Liver (tissue), 9 donors: ENCODE results near the gene IL33. TPM values are rescaled to one million over a fixed set of nuclear protein-coding genes. Genes with fewer than 3 reads are reported as not detected.

Source experiments
- DNase-seq: peaks from one replicate; pipeline ENCODE4 v3.0.0-alpha.2; 2017; ENCODE audit warnings: low spot score
- H3K27ac ChIP-seq, 2 donors: one replicate each; pipeline ENCODE4 v1.7.0; 2013; ENCODE audit warnings: inconsistent platforms in 2 of 2, low read length in 2 of 2, control low read depth in 1 of 2, low read depth in 1 of 2, mild to moderate bottlenecking in 1 of 2
- H3K27me3 ChIP-seq, 4 donors: one replicate each; pipeline versions ENCODE4 v1.6.1 to v1.7.0; 2013; ENCODE audit warnings: low read length in 3 of 4, inconsistent platforms in 1 of 4, mild to moderate bottlenecking in 1 of 4, moderate library complexity in 1 of 4; ENCODE audit not compliant: control insufficient read depth in 4 of 4, insufficient read depth in 4 of 4
- H3K36me3 ChIP-seq, 4 donors: one replicate each; pipeline versions ENCODE4 v1.6.1 to v1.7.0; 2013; ENCODE audit warnings: low read length in 3 of 4, mild to moderate bottlenecking in 3 of 4, low read depth in 1 of 4, moderate library complexity in 1 of 4; ENCODE audit not compliant: control insufficient read depth in 4 of 4, insufficient read depth in 3 of 4
- H3K4me1 ChIP-seq, 4 donors: one replicate each; pipeline versions ENCODE4 v1.6.1 to v1.7.0; 2013; ENCODE audit warnings: low read length in 3 of 4, mild to moderate bottlenecking in 3 of 4, moderate library complexity in 1 of 4; ENCODE audit not compliant: control insufficient read depth in 4 of 4, insufficient read depth in 4 of 4
- H3K4me3 ChIP-seq, 3 donors: one replicate each; pipeline versions ENCODE4 v1.6.1 to v1.7.0; 2013; ENCODE audit warnings: low read length in 3 of 3, control low read depth in 1 of 3, low read depth in 1 of 3, mild to moderate bottlenecking in 1 of 3
- H3K9ac ChIP-seq, 2 donors: one replicate each; pipeline ENCODE4 v1.7.0; 2013; ENCODE audit warnings: low read length in 2 of 2, mild to moderate bottlenecking in 2 of 2, moderate library complexity in 2 of 2, control low read depth in 1 of 2, low read depth in 1 of 2
- H3K9me3 ChIP-seq, 4 donors: one replicate each; pipeline versions ENCODE4 v1.6.1 to v1.7.0; 2013; ENCODE audit warnings: low read length in 3 of 4; ENCODE audit not compliant: control insufficient read depth in 4 of 4
- ATF3 ChIP-seq: IDR thresholded peaks from 2 replicates; pipeline ENCODE4 v1.6.1; 2016; ENCODE audit warnings: antibody characterized with exemption
- CTCF ChIP-seq: fragments of 150-350 bp; IDR thresholded peaks from 2 replicates; pipeline ENCODE4 v1.5.1; 2017; ENCODE audit warnings: improper control_type of control experiment, low read depth, low read length; ENCODE audit not compliant: missing input control
- FOXA1 ChIP-seq: IDR thresholded peaks from 2 replicates; pipeline ENCODE4 v1.6.1; 2016; ENCODE audit warnings: antibody characterized with exemption
- FOXA2 ChIP-seq: IDR thresholded peaks from 2 replicates; pipeline ENCODE4 v1.6.1; 2016; ENCODE audit warnings: antibody characterized with exemption
- GABPA ChIP-seq, 2 donors: IDR thresholded peaks in 1 of 2; conservative IDR thresholded peaks in 1 of 2; 2 replicates each; pipeline ENCODE4 v1.6.1; 2016; ENCODE audit warnings: antibody characterized with exemption in 2 of 2, mild to moderate bottlenecking in 1 of 2, moderate library complexity in 1 of 2
- HNF4A ChIP-seq, 2 donors: conservative IDR thresholded peaks; 2 replicates each; pipeline ENCODE4 v1.6.1; 2016; ENCODE audit warnings: antibody characterized with exemption in 2 of 2, mild to moderate bottlenecking in 2 of 2
- JUND ChIP-seq, 2 donors: IDR thresholded peaks; 2 replicates each; pipeline ENCODE4 v1.6.1; 2016; ENCODE audit warnings: antibody characterized with exemption in 2 of 2
- MAX ChIP-seq: IDR thresholded peaks from 2 replicates; pipeline ENCODE4 v1.6.1; 2016; ENCODE audit warnings: antibody characterized with exemption
- NR2F2 ChIP-seq: IDR thresholded peaks from 2 replicates; pipeline ENCODE4 v1.6.1; 2016; ENCODE audit warnings: antibody characterized with exemption
- RAD21 ChIP-seq, 2 donors: IDR thresholded peaks; 2 replicates each; pipeline ENCODE4 v1.6.1; 2016; ENCODE audit warnings: antibody characterized with exemption in 2 of 2, mild to moderate bottlenecking in 2 of 2
- RXRA ChIP-seq, 2 donors: IDR thresholded peaks; 2 replicates each; pipeline ENCODE4 v1.6.1; 2017 to 2018; ENCODE audit warnings: antibody characterized with exemption in 2 of 2, mild to moderate bottlenecking in 1 of 2
- SP1 ChIP-seq: IDR thresholded peaks from 2 replicates; pipeline ENCODE4 v1.6.1; 2018; ENCODE audit warnings: antibody characterized with exemption, mild to moderate bottlenecking
- TAF1 ChIP-seq: conservative IDR thresholded peaks from 2 replicates; pipeline ENCODE4 v1.6.1; 2016; ENCODE audit warnings: antibody characterized with exemption, mild to moderate bottlenecking
- YY1 ChIP-seq: IDR thresholded peaks from 2 replicates; pipeline ENCODE4 v1.6.1; 2016; ENCODE audit warnings: antibody characterized with exemption, mild to moderate bottlenecking
- WGBS: extraction: QIAGEN DNeasy Blood & Tissue Kit; methylation state at CpG from one replicate; pipeline ENCODE4 v1.1.7; 2013; 5-methylcytosine and 5-hydroxymethylcytosine counted together
- polyA plus RNA-seq, 2 donors: library from polyadenylated mRNA; stranded (reverse) in 1 of 2; unstranded in 1 of 2; fragments of 200-250 nt in 1 of 2; fragments of >200 nt in 1 of 2; fragmentation: Nextera tagmentation in 1 of 2; extraction: Ambion mirVana in 1 of 2; gene quantifications; one replicate each; pipeline versions ENCODE4 v1.2.1 to v1.2.3, GENCODE V29; 2013 to 2015
- total RNA-seq, 2 donors: library from RNA; depleted of rRNA; stranded (reverse); fragments of >200 nt; gene quantifications; one replicate each; pipeline ENCODE4 v1.2.3, GENCODE V29; 2014
- TF ChIP-seq, protein P1 (sequence below): IDR thresholded peaks from 2 replicates; pipeline ENCODE4 v1.6.1; 2016; ENCODE audit warnings: antibody characterized with exemption
- TF ChIP-seq, protein P2 (sequence below): IDR thresholded peaks from 2 replicates; pipeline ENCODE4 v1.6.1; 2016; ENCODE audit warnings: antibody characterized with exemption, mild to moderate bottlenecking
- donor health status: healthy.
- donor health status: healthy.
- donor health status: healthy.
- donor health status: healthy.
- donor health status: healthy.

Gene IL33
- total and polyA plus RNA-seq, 4 donors = 13.6 to 20.0 (median 16.4) TPM

DNA sequence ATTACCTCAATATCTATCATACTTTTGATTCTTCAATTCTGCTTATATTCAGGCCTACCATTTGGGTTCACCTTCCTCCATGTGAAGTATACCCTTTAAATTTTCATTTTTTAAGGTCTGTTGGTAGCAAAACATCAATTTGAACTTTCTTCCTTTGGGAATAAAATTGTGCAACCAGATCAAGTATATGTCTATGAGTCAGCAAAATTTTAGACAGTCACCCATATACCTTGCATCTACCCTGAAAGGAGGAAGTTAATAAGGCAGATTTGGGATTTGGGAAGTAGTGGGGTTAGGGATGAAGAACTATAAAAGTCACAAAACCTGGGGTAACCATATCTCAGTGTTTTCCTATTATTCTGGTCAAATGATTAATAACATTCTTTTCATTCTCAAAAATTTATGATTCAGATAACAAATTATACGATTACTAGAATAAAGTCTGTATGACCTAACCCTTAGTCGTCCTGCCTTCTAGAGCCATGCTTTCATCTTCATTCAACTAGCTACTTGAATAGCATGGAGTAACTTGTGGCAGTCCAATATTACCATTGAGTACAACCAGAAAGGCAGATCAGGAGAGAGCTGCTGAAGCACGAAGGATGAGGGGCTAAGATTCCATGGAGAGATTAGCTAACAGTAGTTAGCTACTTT is 2.8 kb upstream of the IL33 start:
- Histone ChIP-seq H3K9ac (no peak overlapping the region), H3K9me3 (peaks cover 1 to 13% (median 7%) of the 10 kb centered on the region in 4 donors), H3K4me1 (no peaks in the 10 kb centered on the region), H3K27ac (no peak overlapping the region), H3K36me3 (no peaks in the 10 kb centered on the region), H3K4me3 (no peak overlapping the region), H3K27me3 (no peaks in the 10 kb centered on the region)
- WGBS = 90% methylated on average over 3 of the region's 3 CpGs
- TF ChIP-seq JUND (IDR thresholded peaks at IDR 0.05) (no peak), CTCF (no peak), FOXA2 (no peak), YY1 (no peak), TAF1 (no peak), NR2F2 (no peak), RAD21 (IDR thresholded peaks at IDR 0.05) (no peak), MAX (no peak), HNF4A (conservative IDR thresholded peaks at IDR 0.05) (no peak), SP1 (no peak), RXRA (IDR thresholded peaks at IDR 0.05) (no peak), FOXA1 (no peak), GABPA (IDR thresholded peaks at IDR 0.05 in 1 of 2, conservative IDR thresholded peaks at IDR 0.05 in 1 of 2) (no peak)
- TF ChIP-seq, protein P1, sequence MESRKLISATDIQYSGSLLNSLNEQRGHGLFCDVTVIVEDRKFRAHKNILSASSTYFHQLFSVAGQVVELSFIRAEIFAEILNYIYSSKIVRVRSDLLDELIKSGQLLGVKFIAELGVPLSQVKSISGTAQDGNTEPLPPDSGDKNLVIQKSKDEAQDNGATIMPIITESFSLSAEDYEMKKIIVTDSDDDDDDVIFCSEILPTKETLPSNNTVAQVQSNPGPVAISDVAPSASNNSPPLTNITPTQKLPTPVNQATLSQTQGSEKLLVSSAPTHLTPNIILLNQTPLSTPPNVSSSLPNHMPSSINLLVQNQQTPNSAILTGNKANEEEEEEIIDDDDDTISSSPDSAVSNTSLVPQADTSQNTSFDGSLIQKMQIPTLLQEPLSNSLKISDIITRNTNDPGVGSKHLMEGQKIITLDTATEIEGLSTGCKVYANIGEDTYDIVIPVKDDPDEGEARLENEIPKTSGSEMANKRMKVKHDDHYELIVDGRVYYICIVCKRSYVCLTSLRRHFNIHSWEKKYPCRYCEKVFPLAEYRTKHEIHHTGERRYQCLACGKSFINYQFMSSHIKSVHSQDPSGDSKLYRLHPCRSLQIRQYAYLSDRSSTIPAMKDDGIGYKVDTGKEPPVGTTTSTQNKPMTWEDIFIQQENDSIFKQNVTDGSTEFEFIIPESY = no peak
- TF ChIP-seq, protein P2, sequence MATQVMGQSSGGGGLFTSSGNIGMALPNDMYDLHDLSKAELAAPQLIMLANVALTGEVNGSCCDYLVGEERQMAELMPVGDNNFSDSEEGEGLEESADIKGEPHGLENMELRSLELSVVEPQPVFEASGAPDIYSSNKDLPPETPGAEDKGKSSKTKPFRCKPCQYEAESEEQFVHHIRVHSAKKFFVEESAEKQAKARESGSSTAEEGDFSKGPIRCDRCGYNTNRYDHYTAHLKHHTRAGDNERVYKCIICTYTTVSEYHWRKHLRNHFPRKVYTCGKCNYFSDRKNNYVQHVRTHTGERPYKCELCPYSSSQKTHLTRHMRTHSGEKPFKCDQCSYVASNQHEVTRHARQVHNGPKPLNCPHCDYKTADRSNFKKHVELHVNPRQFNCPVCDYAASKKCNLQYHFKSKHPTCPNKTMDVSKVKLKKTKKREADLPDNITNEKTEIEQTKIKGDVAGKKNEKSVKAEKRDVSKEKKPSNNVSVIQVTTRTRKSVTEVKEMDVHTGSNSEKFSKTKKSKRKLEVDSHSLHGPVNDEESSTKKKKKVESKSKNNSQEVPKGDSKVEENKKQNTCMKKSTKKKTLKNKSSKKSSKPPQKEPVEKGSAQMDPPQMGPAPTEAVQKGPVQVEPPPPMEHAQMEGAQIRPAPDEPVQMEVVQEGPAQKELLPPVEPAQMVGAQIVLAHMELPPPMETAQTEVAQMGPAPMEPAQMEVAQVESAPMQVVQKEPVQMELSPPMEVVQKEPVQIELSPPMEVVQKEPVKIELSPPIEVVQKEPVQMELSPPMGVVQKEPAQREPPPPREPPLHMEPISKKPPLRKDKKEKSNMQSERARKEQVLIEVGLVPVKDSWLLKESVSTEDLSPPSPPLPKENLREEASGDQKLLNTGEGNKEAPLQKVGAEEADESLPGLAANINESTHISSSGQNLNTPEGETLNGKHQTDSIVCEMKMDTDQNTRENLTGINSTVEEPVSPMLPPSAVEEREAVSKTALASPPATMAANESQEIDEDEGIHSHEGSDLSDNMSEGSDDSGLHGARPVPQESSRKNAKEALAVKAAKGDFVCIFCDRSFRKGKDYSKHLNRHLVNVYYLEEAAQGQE = no peak
- DNase-seq = no peak

- no peak overlapping the region for H3K27ac ChIP-seq
- H3K4me3 ChIP-seq = no peak overlapping the region
- TF ChIP-seq YY1 = no peak
- no peak for TF ChIP-seq ATF3
- WGBS = 88% methylated on average over 1 of the region's 1 CpG
- no peaks in the 10 kb centered on the region for H3K27me3 ChIP-seq
- no peak overlapping the region for H3K9ac ChIP-seq
- H3K36me3 ChIP-seq = no peaks in the 10 kb centered on the region
- peaks cover under 1 to 9% (median 5%) of the 10 kb centered on the region in 4 donors for H3K9me3 ChIP-seq
- no peak for DNase-seq
- no peaks in the 10 kb centered on the region for H3K4me1 ChIP-seq
Measured at GRCh38 chr9:6214434-6214833, 1.2 kb upstream of the IL33 start.
